ENCODE measurements around the gene C2CD2L. TPM values are rescaled to one million over a fixed set of nuclear protein-coding genes. Genes with fewer than 3 reads are reported as not detected.

Gene C2CD2L
- total and polyA plus RNA-seq, 2 of the 13 experiments (the other 11 are each of a cell fraction or from before 2014, with no cell fraction given) = 3.7 to 5.5 TPM

- TF ChIP-seq ZNF136 (CRISPR knock-in tag; IDR thresholded peaks at IDR 0.05; ENCODE audit: low read depth) (peak; percentile 93; the same call in 1 of the 2 replicates), MXD1 (CRISPR knock-in tag; IDR thresholded peaks at IDR 0.05) (peak; percentile 87), ZNF530 (CRISPR knock-in tag; IDR thresholded peaks at IDR 0.05; ENCODE audit: low read depth) (no peak), ARNT2 (CRISPR knock-in tag; IDR thresholded peaks at IDR 0.05; ENCODE audit: low read depth) (peak; percentile 57; the same call in 1 of the 2 replicates), NR2C2 (CRISPR knock-in tag; IDR thresholded peaks at IDR 0.05; ENCODE audit: borderline replicate concordance) (peak; percentile 82; the same call in 1 of the 2 replicates), NFIB (CRISPR knock-in tag; IDR thresholded peaks at IDR 0.05; ENCODE audit: borderline replicate concordance) (no peak), PBX3 (CRISPR knock-in tag; IDR thresholded peaks at IDR 0.05; ENCODE audit: borderline replicate concordance) (no peak), KIAA2018 (CRISPR knock-in tag; IDR thresholded peaks at IDR 0.05; ENCODE audit: borderline replicate concordance) (no peak), DR1 (CRISPR knock-in tag; IDR thresholded peaks at IDR 0.05) (no peak), PITX1 (CRISPR knock-in tag; IDR thresholded peaks at IDR 0.05) (no peak), ZNF234 (CRISPR knock-in tag; conservative IDR thresholded peaks at IDR 0.05) (no peak), ZNF430 (CRISPR knock-in tag; IDR thresholded peaks at IDR 0.05) (peak; percentile 64; the same call in 1 of the 2 replicates), ZMYM4 (CRISPR knock-in tag; IDR thresholded peaks at IDR 0.05) (peak; percentile 54), ZNF282 (IDR thresholded peaks at IDR 0.05; ENCODE audit: partially characterized antibody) (no peak), PATZ1 (CRISPR knock-in tag; IDR thresholded peaks at IDR 0.05) (peak; percentile 85)
These were observed 22.3 kb upstream of the C2CD2L start, which contains the start of gene HMBS (continued) for GRCh38 chr11:119084663-119085436.

Measured in HepG2 (cell line).